Astrocyte (in vitro differentiated cells and primary cell): Measurements from ENCODE around the gene MAPK8IP3.

ENCODE experiments used
- EZH2 ChIP-seq: IDR thresholded peaks from 2 replicates; pipeline ENCODE4 v1.6.1; 2012; ENCODE audit warnings: mild to moderate bottlenecking, low read length, inconsistent platforms; ENCODE audit not compliant: insufficient read depth
- TF ChIP-seq, protein P1 (sequence below): IDR thresholded peaks from 2 replicates; pipeline ENCODE4 v1.5.1; 2011; ENCODE audit warnings: low read depth, mild to moderate bottlenecking, inconsistent platforms, low read length, moderate library complexity; ENCODE audit not compliant: insufficient read depth

DNA sequence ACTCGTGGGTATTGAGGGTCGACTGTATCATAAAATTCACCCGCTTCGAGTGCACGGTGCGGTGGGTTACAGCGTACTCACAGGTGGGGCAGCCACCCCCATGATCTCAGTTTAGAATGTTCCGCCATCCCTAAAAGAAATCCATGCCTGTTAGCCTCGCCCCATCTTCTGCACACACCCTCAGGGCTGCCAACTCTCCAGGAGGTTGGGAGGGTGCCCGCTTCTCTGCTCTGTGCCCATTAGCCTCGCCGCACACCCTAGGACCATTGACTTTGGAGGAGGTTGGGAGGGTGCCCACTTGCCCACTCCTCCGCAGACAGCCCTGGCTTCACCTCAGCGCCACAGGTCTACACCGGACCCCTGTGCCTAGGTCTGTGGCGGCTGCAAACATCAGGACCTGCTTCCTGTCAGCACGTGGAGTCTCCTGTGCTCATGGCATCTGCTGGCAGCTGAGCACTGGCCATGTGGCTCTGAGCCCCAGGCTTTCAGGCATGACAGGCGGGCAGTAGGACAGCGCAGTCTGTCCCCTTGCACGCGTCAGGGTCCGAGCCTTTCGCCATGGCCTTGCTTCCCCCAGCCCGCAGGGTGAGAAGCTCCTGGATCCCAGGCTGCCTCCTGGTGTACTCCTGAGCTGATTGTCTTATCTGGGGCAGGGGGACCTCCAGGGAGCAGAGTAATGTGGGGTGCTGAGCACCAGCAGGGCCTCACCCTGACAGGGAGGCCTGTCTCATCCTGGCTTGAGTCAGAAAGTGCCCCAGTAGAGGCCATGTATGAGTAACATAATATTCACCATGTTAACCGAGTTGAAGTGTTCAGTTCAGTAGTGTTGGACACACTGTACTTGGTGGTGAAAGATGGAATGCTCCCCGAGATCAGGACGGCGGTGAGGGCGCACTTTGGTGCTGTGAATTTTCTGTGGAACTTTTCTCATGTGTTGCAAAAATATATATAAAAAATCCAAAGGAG, 43.4 kb downstream of the MAPK8IP3 start:
- TF ChIP-seq, protein P1, sequence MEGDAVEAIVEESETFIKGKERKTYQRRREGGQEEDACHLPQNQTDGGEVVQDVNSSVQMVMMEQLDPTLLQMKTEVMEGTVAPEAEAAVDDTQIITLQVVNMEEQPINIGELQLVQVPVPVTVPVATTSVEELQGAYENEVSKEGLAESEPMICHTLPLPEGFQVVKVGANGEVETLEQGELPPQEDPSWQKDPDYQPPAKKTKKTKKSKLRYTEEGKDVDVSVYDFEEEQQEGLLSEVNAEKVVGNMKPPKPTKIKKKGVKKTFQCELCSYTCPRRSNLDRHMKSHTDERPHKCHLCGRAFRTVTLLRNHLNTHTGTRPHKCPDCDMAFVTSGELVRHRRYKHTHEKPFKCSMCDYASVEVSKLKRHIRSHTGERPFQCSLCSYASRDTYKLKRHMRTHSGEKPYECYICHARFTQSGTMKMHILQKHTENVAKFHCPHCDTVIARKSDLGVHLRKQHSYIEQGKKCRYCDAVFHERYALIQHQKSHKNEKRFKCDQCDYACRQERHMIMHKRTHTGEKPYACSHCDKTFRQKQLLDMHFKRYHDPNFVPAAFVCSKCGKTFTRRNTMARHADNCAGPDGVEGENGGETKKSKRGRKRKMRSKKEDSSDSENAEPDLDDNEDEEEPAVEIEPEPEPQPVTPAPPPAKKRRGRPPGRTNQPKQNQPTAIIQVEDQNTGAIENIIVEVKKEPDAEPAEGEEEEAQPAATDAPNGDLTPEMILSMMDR = no peak
- no peak for TF ChIP-seq EZH2
